Measurements from ENCODE around the gene SDE2.

- peak in 5 of 6 experiments; percentile 23 to 55 (median 42) for TF ChIP-seq CTCF (IDR thresholded peaks at IDR 0.05)
- TF ChIP-seq POLR2A (IDR thresholded peaks at IDR 0.05), result no peak
Observed at GRCh38 chr1:225962440-225962975, 36.6 kb downstream of the SDE2 start.
